ENCODE measurements around the gene SLC24A5.

DNA sequence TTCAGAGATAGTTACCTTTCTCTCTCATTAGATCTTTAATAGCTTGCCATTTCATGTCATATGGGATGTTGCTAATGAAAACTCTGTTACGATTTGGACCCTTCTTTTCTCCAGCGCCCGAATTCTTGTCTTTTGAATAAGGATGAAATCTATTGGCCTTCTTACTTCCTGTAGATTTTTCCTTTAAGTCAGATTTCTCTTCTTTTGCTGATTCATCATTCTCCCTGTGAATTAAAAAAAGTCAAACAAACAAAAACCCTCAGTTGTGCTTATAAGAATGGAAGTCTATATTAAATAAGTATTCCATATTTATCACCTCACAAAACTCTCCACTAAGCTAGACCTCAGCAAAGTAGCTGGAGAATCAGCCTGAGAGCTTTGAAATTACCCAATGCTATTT, 47.8 kb downstream of the SLC24A5 start:
- TF ChIP-seq, protein P1, sequence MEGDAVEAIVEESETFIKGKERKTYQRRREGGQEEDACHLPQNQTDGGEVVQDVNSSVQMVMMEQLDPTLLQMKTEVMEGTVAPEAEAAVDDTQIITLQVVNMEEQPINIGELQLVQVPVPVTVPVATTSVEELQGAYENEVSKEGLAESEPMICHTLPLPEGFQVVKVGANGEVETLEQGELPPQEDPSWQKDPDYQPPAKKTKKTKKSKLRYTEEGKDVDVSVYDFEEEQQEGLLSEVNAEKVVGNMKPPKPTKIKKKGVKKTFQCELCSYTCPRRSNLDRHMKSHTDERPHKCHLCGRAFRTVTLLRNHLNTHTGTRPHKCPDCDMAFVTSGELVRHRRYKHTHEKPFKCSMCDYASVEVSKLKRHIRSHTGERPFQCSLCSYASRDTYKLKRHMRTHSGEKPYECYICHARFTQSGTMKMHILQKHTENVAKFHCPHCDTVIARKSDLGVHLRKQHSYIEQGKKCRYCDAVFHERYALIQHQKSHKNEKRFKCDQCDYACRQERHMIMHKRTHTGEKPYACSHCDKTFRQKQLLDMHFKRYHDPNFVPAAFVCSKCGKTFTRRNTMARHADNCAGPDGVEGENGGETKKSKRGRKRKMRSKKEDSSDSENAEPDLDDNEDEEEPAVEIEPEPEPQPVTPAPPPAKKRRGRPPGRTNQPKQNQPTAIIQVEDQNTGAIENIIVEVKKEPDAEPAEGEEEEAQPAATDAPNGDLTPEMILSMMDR (IDR thresholded peaks at IDR 0.05) = no peak
- TF ChIP-seq POLR2AphosphoS5 (IDR thresholded peaks at IDR 0.05) = no peak
